SK-N-SH (cell line): ENCODE data around the gene NDOR1. TPM values are rescaled to one million over a fixed set of nuclear protein-coding genes. Genes with fewer than 3 reads are reported as not detected.
A peak's percentile ranks its signal among the peaks of the same experiment; 100 is the strongest.
"Not testable (repeated sequence)": the region's sequence is repeated elsewhere in the genome, so short reads cannot be mapped to it uniquely, and the experiment has no call there.

Experiments used
- CTCF ChIA-PET: fragments of 300-600, 350-600 bp; formaldehyde crosslinking; extraction: SDS; loops from one replicate; lab custom pipeline; 2021; lab: Yijun Ruan, JAX
- POLR2A ChIA-PET: fragments of 350-600 bp; sonication (Branson Sonifier 250); formaldehyde crosslinking; extraction: SDS; loops from one replicate; lab custom pipeline; 2020; ENCODE audit warnings: antibody characterized with exemption, inconsistent platforms; lab: Yijun Ruan, JAX
- DNase-seq: peaks from one replicate; pipeline ENCODE4 v3.0.0; 2012
- H2AFZ ChIP-seq: fragments of 200-600 bp; sonication (generic); 2 replicates; pipeline ENCODE4 v1.8.1; 2016; ENCODE audit warnings: antibody characterized with exemption, mild to moderate bottlenecking, low read depth
- H3F3A ChIP-seq: fragments of 200-600 bp; sonication (generic); replicated peaks from 2 replicates; pipeline ENCODE3; 2016; ENCODE audit warnings: antibody characterized with exemption, mild to moderate bottlenecking; ENCODE audit not compliant: insufficient read depth
- H3K27ac ChIP-seq, 2 experiments: fragments of 200-500 bp in 1 of 2; fragments of 200-600 bp in 1 of 2; sonication (Bioruptor generic) in 1 of 2; sonication (generic), shearing (Covaris generic) in 1 of 2; 2 replicates each; pipeline versions ENCODE4 v1.5.1 to v1.6.1; 2014 to 2016; ENCODE audit warnings: low read depth in 2 of 2, inconsistent platforms in 1 of 2, low read length in 1 of 2, mild to moderate bottlenecking in 1 of 2, mixed read lengths in 1 of 2
- H3K27me3 ChIP-seq: fragments of 200-600 bp; sonication (generic), shearing (Covaris generic); 2 replicates; pipeline ENCODE4 v1.6.1; 2016; ENCODE audit warnings: mixed run types; ENCODE audit not compliant: insufficient read depth
- H3K36me3 ChIP-seq, 2 experiments: fragments of 200-500 bp in 1 of 2; fragments of 200-600 bp in 1 of 2; sonication (Bioruptor generic) in 1 of 2; sonication (generic) in 1 of 2; replicated peaks in 1 of 2; 2 replicates each; pipeline versions ENCODE3 to v1.5.1; 2014 to 2016; ENCODE audit warnings: low read length in 1 of 2, mild to moderate bottlenecking in 1 of 2; ENCODE audit not compliant: insufficient read depth in 2 of 2, control insufficient read depth in 1 of 2
- H3K4me1 ChIP-seq, 2 experiments: fragments of 200-500 bp in 1 of 2; fragments of 200-600 bp in 1 of 2; sonication (Bioruptor generic) in 1 of 2; sonication (generic), shearing (Covaris generic) in 1 of 2; 2 replicates each; pipeline versions ENCODE4 v1.5.1 to v1.6.1; 2014 to 2016; ENCODE audit warnings: low read depth in 1 of 2, low read length in 1 of 2, mixed run types in 1 of 2; ENCODE audit not compliant: insufficient read depth in 2 of 2, control insufficient read depth in 1 of 2
- H3K4me2 ChIP-seq: fragments of 200-600 bp; sonication (generic), shearing (Covaris generic); 2 replicates; pipeline ENCODE4 v1.6.1; 2017; ENCODE audit warnings: mixed run types
- H3K4me3 ChIP-seq, 2 experiments: fragments of 200-500 bp in 1 of 2; fragments of 200-600 bp in 1 of 2; sonication (Bioruptor generic) in 1 of 2; sonication (generic), shearing (Covaris generic) in 1 of 2; 2 replicates each; pipeline versions ENCODE4 v1.5.1 to v1.8.1; 2014 to 2016; ENCODE audit warnings: low read depth in 2 of 2, inconsistent platforms in 1 of 2, low read length in 1 of 2, mild to moderate bottlenecking in 1 of 2, mixed read lengths in 1 of 2, moderate library complexity in 1 of 2
- H3K79me2 ChIP-seq: fragments of 200-600 bp; sonication (generic); 2 replicates; pipeline ENCODE4 v1.8.1; 2017; ENCODE audit warnings: mild to moderate bottlenecking; ENCODE audit not compliant: insufficient read depth
- H3K9ac ChIP-seq: fragments of 200-600 bp; sonication (generic); 2 replicates; pipeline ENCODE4 v1.6.1; 2017; ENCODE audit warnings: mixed run types
- H3K9me2 ChIP-seq: fragments of 200-600 bp; sonication (generic); 2 replicates; pipeline ENCODE4 v1.6.1; 2017; ENCODE audit warnings: mixed run types
- H3K9me3 ChIP-seq: fragments of 200-600 bp; sonication (generic); 2 replicates; pipeline ENCODE4 v1.6.1; 2017; ENCODE audit warnings: mixed run types, mild to moderate bottlenecking, moderate library complexity
- H4K20me1 ChIP-seq: fragments of 200-600 bp; sonication (generic); 2 replicates; pipeline ENCODE4 v1.6.1; 2017; ENCODE audit warnings: mild to moderate bottlenecking, mixed run types; ENCODE audit not compliant: insufficient read depth
- EP300 ChIP-seq, 2 experiments: IDR thresholded peaks; 2 replicates each; pipeline versions ENCODE4 v1.4.0 to v1.6.1; 2012; ENCODE audit warnings: borderline replicate concordance in 1 of 2, low read depth in 1 of 2, low read length in 1 of 2
- FOXJ3 ChIP-seq: sonication (generic); formaldehyde crosslinking; IDR thresholded peaks from 2 replicates; pipeline ENCODE4 v1.5.1; 2020; ENCODE audit warnings: mild to moderate bottlenecking, missing genetic modification reagents
- FOXM1 ChIP-seq: IDR thresholded peaks from 2 replicates; pipeline ENCODE4 v1.4.0; 2012; ENCODE audit warnings: low read depth, mild to moderate bottlenecking
- NRF1 ChIP-seq: IDR thresholded peaks from 2 replicates; pipeline ENCODE4 v1.6.1; 2012; ENCODE audit warnings: low read depth, mild to moderate bottlenecking, low read length
- POLR2AphosphoS5 ChIP-seq: IDR thresholded peaks from 2 replicates; pipeline ENCODE4 v1.6.1; 2012; ENCODE audit warnings: low read depth, low read length
- RCOR1 ChIP-seq: fragments of 150-350 bp; IDR thresholded peaks from 2 replicates; pipeline ENCODE4 v1.6.1; 2017; ENCODE audit warnings: antibody characterized with exemption, low read length
- TEAD4 ChIP-seq: IDR thresholded peaks from 2 replicates; pipeline ENCODE4 v1.4.0; 2012; ENCODE audit warnings: mild to moderate bottlenecking, borderline replicate concordance; ENCODE audit not compliant: insufficient read depth
- YY1 ChIP-seq: IDR thresholded peaks from 2 replicates; pipeline ENCODE4 v1.4.0; 2012; ENCODE audit warnings: low read depth, mild to moderate bottlenecking
- WGBS: methylation state at CpG from one replicate; pipeline ENCODE4 v1.1.6; 2017; ENCODE audit warnings: low lambda C conversion rate; 5-methylcytosine and 5-hydroxymethylcytosine counted together
- polyA plus RNA-seq, 3 experiments: library from polyadenylated mRNA; depleted of rRNA; stranded (reverse); fragments of >200 nt; gene quantifications; 2 replicates each; pipeline ENCODE4 v1.2.3, GENCODE V29; 2012
- TF ChIP-seq, protein P1 (sequence below): fragments of 150-350 bp; IDR thresholded peaks from 2 replicates; pipeline ENCODE4 v1.6.1; 2016; ENCODE audit warnings: mild to moderate bottlenecking, low read depth, low read length

NDOR1 gene
- polyA plus RNA-seq, 1 of the 3 experiments (the other 2 are of a cell fraction): 8.6 TPM

DNA sequence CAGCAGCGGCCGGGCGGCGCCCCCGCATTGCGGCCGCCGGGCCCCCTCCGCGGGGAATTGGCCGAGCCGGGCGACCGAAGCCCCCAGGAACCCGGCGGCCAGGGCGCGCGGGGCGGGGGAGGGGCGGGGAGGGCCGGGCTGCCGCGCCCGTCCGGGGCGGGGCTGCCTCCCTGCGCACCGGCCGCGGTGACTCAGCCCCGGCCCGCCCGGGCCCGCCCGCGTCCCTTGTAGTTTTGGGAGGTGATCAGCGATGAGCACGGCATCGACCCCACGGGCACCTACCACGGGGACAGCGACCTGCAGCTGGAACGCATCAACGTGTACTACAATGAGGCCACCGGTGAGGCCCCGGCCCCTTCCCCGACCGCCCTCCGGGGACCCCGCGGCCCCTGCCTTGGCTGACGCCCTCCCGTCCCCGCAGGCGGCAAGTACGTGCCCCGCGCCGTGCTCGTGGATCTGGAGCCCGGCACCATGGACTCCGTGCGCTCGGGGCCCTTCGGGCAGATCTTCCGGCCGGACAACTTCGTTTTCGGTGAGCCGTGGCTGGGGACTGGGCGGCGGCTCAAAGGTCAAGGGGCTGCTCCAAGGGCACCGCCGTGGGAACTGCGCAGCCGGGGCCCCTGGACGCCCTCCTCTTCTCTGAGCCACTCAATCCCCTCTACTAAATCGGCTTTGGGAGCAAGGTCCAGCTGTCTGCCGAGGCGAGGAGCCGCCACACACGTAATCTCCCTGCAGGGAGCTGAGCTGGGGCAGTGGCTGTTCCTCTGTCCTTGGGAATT is 36.2 kb downstream of the NDOR1 start:
- WGBS: 0% methylated on average over 10 of the region's 83 CpGs
- no peaks in the 10 kb centered on the region for H3K27me3 ChIP-seq
- peaks cover 13 to 20% of the 10 kb centered on the region in 2 experiments for H3K36me3 ChIP-seq
- H3K9me3 ChIP-seq: no peaks in the 10 kb centered on the region
- H3K79me2 ChIP-seq: peaks cover 55% of the 10 kb centered on the region
- peaks cover 16% of the 10 kb centered on the region for H3F3A ChIP-seq
- CTCF ChIA-PET: interaction anchor here (1.1 to 2.0 kb wide), 5 partner anchors 12 to 212 kb away, joined by 3 to 10 read pairs (median 4); partner anchors contain the start of genes ANAPC2, EXD3, NELFB and NOXA1
- peaks cover 29% of the 10 kb centered on the region for H4K20me1 ChIP-seq
- peak overlapping the region; percentile 88 for H3K9ac ChIP-seq
- peak overlapping the region; percentile 59 to 91; a peak in 3 of 4 replicates for H3K27ac ChIP-seq
- no peak overlapping the region for H2AFZ ChIP-seq
- TF ChIP-seq EP300 (IDR thresholded peaks at IDR 0.05; ENCODE audit: borderline replicate concordance in 1 of 2, low read depth in 1 of 2, low read length in 1 of 2) (no peak), FOXM1 (no peak), RCOR1 (no peak), NRF1 (no peak), TEAD4 (no peak), YY1 (no peak)
- TF ChIP-seq, protein P1, sequence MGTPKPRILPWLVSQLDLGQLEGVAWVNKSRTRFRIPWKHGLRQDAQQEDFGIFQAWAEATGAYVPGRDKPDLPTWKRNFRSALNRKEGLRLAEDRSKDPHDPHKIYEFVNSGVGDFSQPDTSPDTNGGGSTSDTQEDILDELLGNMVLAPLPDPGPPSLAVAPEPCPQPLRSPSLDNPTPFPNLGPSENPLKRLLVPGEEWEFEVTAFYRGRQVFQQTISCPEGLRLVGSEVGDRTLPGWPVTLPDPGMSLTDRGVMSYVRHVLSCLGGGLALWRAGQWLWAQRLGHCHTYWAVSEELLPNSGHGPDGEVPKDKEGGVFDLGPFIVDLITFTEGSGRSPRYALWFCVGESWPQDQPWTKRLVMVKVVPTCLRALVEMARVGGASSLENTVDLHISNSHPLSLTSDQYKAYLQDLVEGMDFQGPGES: no peak
- peak; percentile 75 for DNase-seq
- POLR2A ChIA-PET: interaction anchor here (0.6 to 6.4 kb wide), 14 partner anchors 9 to 291 kb away, joined by 3 to 83 read pairs (median 8); partner anchors contain the start of genes ANAPC2, CYSRT1, DPP7 and GRIN1
- peak overlapping the region; percentile 84 to 87 for H3K4me3 ChIP-seq
- peaks cover 17 to 32% of the 10 kb centered on the region in 2 experiments; a peak in 2 of 4 replicates for H3K4me1 ChIP-seq
- peak overlapping the region; percentile 98 for H3K4me2 ChIP-seq
- no peaks in the 10 kb centered on the region for H3K9me2 ChIP-seq

DNA sequence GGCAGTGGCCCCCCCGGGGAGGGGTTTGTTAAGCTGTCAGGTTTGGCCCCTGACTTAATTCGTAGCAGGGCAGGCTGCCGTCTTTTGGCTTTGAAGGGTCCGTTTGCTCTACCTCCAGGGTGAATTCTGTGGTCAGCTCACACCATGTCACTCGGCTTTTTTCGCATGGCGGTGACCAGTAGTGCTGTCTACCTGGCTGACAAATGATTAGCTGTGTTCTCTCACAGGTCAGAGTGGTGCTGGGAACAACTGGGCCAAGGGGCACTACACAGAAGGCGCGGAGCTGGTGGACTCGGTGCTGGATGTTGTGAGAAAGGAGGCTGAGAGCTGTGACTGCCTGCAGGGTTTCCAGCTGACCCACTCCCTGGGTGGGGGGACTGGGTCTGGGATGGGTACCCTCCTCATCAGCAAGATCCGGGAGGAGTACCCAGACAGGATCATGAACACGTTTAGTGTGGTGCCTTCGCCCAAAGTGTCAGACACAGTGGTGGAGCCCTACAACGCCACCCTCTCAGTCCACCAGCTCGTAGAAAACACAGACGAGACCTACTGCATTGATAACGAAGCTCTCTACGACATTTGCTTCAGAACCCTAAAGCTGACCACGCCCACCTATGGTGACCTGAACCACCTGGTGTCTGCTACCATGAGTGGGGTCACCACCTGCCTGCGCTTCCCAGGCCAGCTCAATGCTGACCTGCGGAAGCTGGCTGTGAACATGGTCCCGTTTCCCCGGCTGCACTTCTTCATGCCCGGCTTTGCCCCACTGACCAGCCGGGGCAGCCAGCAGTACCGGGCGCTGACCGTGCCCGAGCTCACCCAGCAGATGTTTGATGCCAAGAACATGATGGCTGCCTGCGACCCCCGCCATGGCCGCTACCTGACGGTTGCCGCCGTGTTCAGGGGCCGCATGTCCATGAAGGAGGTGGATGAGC is 37.0 kb downstream of the NDOR1 start:
- Histone ChIP-seq H3K4me2 (peak overlapping the region; percentile 98), H3K79me2 (peaks cover 51% of the 10 kb centered on the region), H3K9me2 (no peaks in the 10 kb centered on the region), H4K20me1 (peaks cover 29% of the 10 kb centered on the region), H3K27ac (peak overlapping the region in 1 of 2 experiments; percentile 59; a peak in 1 of 4 replicates), H3K27me3 (no peaks in the 10 kb centered on the region), H3K36me3 (peaks cover 13 to 20% of the 10 kb centered on the region in 2 experiments), H3K4me1 (peaks cover 17 to 28% of the 10 kb centered on the region in 2 experiments; a peak in 2 of 4 replicates), H3K9me3 (no peaks in the 10 kb centered on the region), H3K4me3 (peak overlapping the region; percentile 84 to 87), H3K9ac (peak overlapping the region; percentile 88), H2AFZ (no peak overlapping the region), H3F3A (peaks cover 16% of the 10 kb centered on the region)
- POLR2A ChIA-PET: interaction anchor here (0.6 to 6.4 kb wide), 4 partner anchors 13 to 292 kb away, joined by 3 to 83 read pairs (median 3); partner anchors contain the start of gene NELFB
- CTCF ChIA-PET: interaction anchor here (1.1 to 2.0 kb wide), 4 partner anchors 12 to 213 kb away, joined by 3 to 10 read pairs (median 3); partner anchors contain the start of genes ANAPC2, NELFB and SSNA1
- no peak for DNase-seq
- 69% methylated on average over 16 of the region's 36 CpGs for WGBS
- TF ChIP-seq POLR2AphosphoS5 (0 out of 2 replicates have a peak, but pooled peaks have one; percentile 6), FOXJ3 (CRISPR knock-in tag) (no peak)

DNA sequence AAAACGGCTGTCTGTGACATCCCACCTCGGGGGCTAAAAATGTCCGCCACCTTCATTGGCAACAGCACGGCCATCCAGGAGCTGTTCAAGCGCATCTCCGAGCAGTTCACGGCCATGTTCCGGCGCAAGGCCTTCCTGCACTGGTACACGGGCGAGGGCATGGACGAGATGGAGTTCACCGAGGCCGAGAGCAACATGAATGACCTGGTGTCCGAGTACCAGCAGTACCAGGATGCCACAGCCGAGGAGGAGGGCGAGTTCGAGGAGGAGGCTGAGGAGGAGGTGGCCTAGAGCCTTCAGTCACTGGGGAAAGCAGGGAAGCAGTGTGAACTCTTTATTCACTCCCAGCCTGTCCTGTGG is 37.7 kb downstream of the NDOR1 start:
- peaks cover 29% of the 10 kb centered on the region for H4K20me1 ChIP-seq
- not testable (repeated sequence) for H3K27ac ChIP-seq, H3K9me3 ChIP-seq, H3K27me3 ChIP-seq, H2AFZ ChIP-seq, H3K9ac ChIP-seq, H3K4me2 ChIP-seq, H3K9me2 ChIP-seq, DNase-seq, H3K4me3 ChIP-seq
- peaks cover 44% of the 10 kb centered on the region for H3K79me2 ChIP-seq
- ChIA-PET POLR2A (interaction anchor here (1.0 to 6.4 kb wide), 2 partner anchors 13 to 20 kb away, joined by 3 to 83 read pairs; partner anchors contain the start of gene NELFB), CTCF (interaction anchor here (1.1 to 2.0 kb wide), 3 partner anchors 11 to 214 kb away, joined by 3 to 10 read pairs (median 4); partner anchors contain the start of gene NELFB)
- H3F3A ChIP-seq: peaks cover 16% of the 10 kb centered on the region
- peaks cover 17 to 24% of the 10 kb centered on the region in 2 experiments; a peak in 2 of 4 replicates for H3K4me1 ChIP-seq
- WGBS: 96% methylated on average over 13 of the region's 18 CpGs
- H3K36me3 ChIP-seq: peaks cover 13 to 20% of the 10 kb centered on the region in 2 experiments
